WTC11 (cell line): ENCODE data around the gene DAND5.

Experiments
- IRF2 ChIP-seq: sonication (generic); formaldehyde crosslinking; IDR thresholded peaks from 2 replicates; pipeline ENCODE4 v1.8.0; 2022; ENCODE audit warnings: low read depth, missing genetic modification reagents, borderline replicate concordance
- TF ChIP-seq, protein P1 (sequence below): fragments of 200-600 bp; IDR thresholded peaks from 2 replicates; pipeline ENCODE4 v1.8.0; 2022; ENCODE audit warnings: antibody characterized with exemption

DNA sequence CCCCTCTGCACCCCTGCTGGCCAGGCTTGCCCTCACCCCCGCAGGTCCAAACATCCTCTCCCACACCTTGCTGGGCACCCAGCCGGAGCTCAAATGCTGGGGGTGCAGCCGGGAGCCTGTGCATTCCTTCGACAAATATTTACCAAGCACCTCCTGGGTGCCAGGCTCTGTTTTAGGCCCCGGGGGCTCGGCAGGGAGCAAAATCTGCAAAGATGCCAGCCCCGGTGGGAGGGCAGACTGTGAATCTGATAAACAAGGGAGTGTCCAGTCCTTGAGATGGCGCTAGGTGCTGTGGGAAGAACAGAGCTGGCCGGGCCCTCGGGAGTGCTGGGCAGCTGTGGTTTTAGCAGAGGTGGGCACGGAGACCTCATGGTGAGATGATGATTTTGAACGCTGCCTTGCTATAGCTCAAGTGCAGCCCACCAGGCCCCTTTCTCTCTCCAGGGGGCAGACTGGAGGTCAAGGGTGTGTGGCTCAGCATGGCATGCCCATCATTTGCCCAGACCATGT lies 36.5 kb downstream of the DAND5 start:
- no peak for TF ChIP-seq IRF2 (CRISPR knock-in tag)
- TF ChIP-seq, protein P1, sequence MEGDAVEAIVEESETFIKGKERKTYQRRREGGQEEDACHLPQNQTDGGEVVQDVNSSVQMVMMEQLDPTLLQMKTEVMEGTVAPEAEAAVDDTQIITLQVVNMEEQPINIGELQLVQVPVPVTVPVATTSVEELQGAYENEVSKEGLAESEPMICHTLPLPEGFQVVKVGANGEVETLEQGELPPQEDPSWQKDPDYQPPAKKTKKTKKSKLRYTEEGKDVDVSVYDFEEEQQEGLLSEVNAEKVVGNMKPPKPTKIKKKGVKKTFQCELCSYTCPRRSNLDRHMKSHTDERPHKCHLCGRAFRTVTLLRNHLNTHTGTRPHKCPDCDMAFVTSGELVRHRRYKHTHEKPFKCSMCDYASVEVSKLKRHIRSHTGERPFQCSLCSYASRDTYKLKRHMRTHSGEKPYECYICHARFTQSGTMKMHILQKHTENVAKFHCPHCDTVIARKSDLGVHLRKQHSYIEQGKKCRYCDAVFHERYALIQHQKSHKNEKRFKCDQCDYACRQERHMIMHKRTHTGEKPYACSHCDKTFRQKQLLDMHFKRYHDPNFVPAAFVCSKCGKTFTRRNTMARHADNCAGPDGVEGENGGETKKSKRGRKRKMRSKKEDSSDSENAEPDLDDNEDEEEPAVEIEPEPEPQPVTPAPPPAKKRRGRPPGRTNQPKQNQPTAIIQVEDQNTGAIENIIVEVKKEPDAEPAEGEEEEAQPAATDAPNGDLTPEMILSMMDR: no peak
